Activated CD4-positive, alpha-beta T cell treated with anti-CD3 and anti-CD28 coated beads, Interleukin-2, amount 50 U/mL, for 24 hours (primary cell): Measurements from ENCODE around the gene XXYLT1.
"Not testable (repeated sequence)": the region's sequence is repeated elsewhere in the genome, so short reads cannot be mapped to it uniquely, and the experiment has no call there.

Experiments
- DNase-seq, 2 donors: peaks; one replicate each; pipeline ENCODE4 v3.0.0-alpha.2; 2020; ENCODE audit warnings: low read depth in 1 of 2, low spot score in 1 of 2

The XXYLT1 gene

DNA sequence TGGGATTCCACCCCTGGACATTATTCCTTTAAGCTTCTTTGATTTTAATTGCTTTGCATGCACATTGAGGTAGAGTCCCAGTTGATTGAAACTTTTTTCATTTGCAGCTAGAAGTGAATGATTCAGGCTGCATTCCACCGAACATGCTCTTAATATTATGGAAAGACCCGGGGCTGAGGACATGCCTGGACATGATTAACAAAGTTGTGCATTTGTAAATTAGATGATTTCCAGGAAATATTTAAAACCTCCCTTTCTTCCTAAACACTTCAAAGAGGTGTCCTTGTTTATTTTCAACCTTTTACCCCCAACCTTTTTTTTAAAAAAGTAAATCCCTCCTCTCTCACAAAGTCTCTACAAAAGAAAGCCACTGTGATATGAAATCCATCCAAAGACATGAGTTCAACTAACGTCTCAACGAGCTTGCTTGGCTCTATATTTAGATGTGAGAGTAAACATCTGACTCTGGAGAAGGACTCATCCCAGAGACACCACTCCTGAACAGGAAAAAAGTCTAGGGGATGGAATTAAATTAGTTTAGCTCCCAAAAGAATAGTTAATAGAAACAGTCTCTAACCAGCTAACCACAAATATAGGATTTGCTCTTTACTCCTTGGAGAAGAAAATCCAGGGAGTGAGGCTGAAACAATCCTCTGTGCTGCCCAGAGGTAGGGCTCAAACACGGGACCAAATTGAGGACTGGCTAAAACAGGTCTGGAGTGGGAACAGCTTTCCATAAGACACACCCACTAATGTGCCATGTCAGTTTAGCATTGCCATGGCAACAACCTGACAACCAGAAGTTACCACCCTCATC, 83.1 kb downstream of the XXYLT1 start:
- no peak for DNase-seq

DNA sequence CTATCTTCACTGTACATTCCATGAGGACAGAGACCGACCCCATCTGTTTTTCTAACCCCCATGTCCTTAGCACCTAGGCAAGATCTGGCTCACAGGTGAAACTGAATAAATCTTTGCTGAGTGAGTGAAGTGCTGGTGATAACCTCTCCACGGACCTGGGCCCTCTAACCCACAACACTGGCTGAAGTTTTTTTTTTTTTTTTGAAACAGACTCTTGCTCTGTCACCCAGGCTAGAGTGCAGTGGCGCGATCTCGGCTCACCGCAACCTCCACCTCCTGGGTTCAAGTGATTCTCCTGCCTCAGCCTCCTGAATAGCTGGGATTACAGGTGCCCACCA, 84.3 kb downstream of the XXYLT1 start:
- not testable (repeated sequence) for DNase-seq

DNA sequence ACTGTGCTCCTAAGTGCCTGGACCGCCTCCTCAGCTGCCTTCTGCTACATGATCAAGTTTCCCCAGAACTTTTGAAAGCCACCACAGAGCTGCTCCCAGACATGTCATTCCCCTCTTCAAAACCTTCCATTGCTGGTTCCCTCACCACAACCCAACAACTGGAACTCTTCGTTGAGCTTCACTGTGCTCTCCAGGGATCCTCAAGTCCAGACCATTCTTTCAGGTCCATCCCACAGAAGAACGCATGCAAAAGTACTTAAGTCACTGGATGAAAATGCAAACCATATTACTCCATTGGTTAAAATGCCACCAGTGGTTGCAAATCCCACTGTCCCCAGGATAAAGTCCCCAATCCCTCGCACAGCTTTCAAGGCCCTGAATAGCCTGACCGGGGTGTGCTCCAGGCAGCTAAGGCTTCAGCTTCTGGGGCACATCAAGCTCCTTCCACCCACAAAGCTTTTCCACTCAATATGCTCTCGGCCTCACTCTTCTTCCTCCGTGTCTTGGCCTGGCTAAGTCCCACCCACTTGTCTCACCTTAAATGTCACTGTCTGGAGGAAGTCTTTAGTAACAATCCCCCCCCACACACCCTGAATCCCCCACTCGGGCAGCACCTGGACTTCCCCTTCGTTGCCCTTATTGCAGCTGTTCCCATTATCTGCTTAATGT, 84.8 kb downstream of the XXYLT1 start:
- no peak for DNase-seq

DNA sequence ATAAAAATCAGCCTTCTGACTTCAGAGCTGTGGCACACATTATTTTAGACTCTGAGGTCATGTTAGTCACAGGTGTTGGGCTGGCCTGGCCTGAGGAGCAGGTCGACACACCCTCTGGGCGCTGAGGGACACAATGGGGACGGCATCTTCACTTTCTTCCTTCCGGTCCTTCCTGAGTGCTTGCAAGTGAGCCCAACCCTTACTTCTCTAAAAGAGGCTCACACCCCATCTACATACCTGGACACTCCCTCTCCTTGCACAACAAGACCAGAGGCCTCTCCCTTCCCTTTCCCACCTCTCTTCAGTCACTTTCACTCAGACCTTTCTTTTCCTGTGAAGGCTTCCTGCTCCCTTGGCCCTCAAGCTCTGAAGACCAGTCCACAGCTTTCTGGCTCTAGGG, 85.4 kb downstream of the XXYLT1 start:
- no peak for DNase-seq

DNA sequence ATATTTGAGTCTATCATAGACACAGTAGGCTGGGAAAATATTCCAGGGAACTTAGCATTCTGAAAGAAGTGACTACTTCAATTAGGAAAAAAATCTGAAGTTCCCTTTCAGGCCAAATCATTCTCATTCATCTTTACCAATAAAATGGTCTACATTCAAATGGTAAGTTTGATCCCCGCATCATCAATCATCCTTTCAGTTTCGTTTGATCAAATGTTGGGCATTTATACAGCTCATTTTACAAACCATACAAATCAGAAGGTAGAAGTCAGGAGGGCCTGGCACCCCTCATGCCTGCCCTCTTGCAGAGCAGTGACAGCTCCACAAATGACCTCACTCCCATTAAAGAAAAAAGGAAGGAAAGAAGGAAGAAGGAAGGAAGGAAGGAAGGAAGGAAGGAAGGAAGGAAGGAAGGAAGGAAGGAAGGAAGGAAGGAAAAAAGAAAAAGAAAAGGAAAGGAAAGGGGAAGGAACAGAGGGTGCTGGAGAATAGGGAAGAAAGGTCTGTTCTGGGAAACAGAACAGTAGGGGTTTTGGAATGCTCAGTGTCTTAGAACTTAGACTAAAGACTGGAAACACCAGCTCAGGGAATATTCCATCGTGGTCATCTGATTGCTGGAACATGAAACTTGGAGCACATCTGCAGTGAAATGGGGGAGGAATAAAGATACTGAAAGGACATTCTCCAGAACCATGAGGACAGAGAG, 86.1 kb downstream of the XXYLT1 start:
- DNase-seq: no peak

DNA sequence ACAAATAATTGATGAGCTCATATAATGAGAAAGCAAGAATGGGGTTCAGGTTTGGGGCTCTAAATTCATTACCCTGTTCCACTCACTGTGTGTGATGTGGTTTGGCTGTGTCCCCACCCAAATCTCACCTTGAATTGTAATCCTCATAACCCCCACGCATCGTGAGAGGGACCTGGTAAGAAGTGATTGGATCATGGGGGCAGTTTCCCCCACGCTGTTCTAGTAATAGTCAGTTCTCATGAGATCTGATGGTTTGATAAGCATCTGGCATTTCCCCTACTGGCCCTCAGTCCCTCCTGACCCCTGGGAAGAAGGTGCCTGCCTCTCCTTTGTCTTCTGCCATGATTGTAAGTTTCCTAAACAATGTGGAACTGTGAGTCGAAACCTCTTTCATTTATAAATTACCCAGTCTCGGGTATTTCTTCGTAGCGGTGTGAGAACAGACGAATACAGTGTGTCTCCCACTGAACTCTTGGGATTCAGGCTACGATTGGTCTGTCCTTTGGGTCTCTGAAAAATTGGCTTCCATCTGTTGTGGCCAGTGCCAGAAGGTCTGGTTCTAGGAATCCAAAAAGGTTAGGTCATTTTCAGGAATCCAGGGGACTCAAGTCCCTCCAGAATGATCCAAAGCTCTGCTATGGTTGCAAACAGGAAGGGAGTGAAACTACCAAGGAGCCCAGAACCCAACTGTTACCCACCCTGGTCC, 87.7 kb downstream of the XXYLT1 start:
- peak in 1 of 2 donors; percentile 17 for DNase-seq

DNA sequence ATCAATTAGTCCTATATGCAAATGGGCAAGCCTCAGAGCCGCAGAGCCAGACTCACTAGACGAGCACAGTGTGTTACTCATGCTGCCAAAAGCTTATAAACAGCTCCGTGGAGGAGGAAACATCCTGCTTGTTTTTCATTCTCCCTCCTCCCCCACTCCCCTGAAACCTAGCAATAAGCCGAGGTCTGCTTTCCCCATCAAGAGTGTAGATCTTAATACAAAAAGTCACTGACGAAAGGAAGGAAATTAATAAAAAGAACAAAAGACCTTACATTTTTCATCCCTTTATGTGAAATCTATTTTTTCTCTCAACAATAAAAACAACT, 88.5 kb downstream of the XXYLT1 start:
- DNase-seq: no peak

DNA sequence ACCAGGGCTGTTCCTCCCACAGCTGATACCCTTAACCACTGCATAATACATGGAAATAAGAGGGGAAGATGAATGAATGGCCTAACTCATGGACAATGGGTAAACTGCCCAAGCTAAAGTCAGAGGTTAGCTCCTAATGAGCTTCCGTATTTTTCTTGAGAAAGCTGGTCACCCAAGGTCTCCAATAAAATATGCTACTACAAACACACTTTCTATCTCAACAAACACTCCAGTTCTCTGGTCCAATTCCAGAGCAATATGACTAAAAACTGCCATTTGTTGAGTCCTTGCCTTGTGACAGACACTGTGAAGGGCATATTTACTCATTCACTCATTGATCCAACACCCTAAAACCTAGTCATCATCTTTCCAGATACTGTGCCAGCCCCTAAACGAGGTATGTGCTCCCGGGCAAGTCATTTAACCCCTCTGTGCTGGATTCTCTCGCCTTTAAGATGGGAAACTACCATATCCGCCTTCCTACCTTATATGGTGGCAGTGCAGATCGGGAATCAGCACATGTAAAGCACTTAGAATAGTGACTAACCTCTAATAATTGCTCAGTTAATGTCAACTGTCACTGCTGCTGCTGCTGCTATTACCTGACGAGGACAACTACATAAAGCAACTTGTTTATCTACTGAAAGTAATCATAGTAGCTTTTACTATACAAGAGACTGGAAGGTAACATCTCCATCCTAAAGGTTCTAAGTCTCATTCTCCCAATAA, 89.1 kb downstream of the XXYLT1 start:
- no peak for DNase-seq

DNA sequence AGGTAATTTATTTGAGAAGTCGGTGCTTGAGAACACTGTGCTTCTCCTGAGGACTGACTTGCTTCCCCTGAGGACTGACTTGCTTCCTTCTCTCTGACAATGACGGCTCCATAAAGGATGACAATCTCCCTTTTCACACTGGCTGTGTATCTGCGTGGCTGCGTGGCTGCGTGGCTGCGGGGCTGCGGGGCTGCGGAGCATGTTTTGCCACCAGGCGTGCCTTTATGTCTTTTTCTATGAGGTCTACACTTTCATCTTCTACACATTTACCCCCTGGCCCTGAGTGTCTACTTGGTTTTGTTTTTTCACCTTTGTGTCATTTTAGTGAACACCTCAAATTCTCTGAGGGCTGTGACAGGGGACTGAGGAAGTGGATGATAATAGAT, 89.9 kb downstream of the XXYLT1 start:
- no peak for DNase-seq

DNA sequence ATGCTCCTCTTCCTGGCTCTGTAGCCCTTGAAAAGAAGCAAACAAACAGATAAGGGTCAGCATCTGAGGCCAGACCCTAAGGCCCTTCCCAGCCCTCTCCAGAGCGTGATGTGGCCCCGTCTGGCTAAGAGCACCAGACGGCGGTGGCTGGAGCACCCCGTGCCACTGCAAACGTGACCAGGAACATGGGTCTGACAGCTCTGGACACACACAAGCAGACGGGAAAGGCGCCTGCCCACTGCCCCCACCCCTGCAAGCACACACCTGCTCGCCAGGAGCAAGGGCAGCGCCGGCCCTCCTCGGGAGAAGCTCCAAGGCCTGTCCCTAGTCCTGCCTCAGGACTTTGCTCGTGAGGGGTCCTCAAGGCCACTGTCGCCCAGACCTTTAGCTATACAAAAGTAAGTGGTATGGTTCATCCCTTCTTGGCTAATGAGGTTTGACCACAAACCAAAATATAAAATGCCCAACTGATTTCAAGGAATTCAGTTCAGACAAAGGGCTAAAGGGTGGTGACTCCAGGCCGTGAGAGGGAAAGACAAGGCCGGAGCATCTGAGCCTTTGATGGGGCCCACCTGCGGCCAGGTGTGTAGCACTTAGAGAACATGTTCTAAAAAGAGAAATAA, 90.4 kb downstream of the XXYLT1 start:
- no peak for DNase-seq

DNA sequence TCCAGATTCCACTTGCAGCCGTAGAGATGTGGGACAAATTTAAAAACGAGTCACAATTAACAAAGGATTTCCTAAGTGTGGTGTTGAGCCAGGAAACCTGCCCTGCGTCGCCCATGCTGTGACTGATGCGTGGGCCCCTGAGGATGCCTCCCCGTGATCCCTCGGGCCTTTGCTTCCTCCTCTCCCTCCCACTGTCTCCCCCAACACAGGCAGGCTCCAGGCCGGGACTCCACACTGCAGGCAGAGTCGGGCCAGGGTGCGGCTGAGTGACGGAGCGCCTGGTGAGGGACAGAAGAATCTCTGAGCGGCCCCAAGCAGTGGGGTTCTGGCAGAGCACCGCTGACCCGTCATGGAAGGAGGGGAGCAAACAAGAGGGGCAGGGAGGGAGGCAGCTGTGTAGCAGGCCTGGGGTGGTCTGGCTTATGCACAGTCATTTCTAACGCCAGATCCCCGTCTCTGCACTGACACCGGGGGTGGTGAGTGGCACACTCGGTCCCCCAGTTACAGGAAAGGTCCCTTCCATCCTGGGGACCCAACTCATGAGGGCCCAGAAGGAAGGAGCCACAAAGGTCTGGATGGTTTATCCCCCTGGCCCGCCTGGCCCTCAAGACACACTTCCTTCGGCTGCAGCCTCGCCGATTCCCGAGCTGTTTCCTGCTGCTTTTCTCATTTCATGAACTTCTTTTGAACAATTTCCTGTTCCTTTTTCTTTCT, 91.0 kb downstream of the XXYLT1 start:
- no peak for DNase-seq

DNA sequence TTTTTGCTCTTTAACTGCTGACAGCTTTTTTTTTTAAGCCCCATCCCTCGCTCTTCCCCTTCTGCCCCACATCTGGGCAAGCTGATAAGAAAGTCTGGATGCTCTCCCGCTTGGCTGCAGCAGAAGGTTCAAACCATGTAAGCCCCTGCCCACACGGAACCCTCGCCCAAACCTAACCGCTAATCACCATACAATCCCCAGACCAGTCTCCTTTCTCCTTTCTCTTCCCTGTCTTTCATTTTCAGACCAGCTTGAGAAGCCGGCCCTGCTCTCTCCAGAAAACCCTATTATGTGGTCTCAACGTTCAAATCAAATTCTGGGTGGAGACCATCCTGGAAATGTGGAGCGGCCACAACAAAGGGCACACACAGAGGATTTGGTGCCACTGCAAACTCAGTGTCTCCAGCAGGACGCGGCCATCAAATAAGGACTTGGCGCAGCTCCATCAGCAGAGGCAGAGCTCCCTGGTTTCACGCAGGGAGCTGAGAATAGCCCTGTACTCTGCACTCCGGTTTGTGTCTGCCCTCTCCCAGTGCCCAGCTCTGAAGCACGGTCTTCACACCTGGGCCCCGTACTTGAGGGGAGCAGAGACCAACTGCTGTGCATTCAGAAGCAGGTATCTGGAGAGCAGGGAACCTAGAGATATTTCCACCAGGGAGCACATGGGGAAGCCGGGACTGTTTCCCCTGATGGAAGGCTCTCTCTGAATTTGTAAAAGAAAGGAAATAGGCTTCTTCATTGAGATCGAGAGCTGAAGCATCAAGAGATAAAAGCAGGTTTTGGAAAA, 92.6 kb downstream of the XXYLT1 start:
- DNase-seq: no peak

DNA sequence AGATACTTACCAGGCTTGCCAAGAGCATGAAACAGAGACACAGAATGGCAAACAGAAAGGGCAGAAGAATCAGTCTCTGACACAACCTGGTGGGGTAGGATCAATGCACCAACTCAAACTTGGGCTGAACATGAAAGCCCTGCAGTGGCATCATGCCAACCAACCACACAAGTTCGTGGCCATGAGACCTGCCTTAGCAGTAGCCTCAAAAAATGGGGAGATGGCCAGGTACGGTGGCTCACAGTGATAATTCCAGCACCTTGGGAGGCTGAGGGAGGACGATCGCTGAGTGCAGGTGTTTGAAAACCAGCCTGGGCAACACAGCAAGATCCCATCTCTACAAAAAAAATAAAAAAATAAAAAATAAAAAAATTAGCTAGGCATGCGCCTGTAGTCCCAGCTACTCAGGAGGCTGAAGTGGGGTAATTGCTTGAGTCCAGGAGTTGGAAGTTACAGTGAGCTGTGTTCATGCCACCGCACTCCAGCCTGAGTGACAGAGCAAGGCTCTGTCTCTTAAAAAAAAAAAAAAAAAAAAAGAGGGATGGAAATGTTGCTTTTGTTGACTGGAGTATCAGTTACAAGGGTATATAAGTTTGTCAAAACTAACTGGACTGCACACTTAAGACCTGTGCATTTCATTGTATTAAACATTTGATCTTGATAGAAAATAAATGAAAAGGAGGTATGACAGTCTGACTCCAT, 93.4 kb downstream of the XXYLT1 start:
- no peak for DNase-seq

DNA sequence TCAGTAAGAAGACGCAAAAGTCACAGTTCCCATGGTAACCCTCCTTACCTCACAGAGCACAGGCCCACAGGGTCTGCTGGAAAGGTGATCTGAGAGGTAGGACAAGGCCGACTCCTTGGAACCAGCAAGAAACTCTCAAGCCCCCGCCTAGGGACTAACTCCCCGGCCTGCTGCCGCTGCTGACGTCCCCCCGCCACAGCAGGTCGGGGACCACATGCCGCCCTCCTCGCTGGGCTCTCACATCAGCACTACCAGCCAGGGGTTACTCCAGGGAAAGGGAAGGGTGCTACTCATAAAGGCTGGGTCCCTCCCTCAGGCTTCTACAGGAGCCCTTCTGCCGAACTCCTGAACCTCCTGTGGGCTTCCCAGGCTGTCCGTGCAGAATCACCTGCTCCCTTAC, 94.2 kb downstream of the XXYLT1 start:
- no peak for DNase-seq

DNA sequence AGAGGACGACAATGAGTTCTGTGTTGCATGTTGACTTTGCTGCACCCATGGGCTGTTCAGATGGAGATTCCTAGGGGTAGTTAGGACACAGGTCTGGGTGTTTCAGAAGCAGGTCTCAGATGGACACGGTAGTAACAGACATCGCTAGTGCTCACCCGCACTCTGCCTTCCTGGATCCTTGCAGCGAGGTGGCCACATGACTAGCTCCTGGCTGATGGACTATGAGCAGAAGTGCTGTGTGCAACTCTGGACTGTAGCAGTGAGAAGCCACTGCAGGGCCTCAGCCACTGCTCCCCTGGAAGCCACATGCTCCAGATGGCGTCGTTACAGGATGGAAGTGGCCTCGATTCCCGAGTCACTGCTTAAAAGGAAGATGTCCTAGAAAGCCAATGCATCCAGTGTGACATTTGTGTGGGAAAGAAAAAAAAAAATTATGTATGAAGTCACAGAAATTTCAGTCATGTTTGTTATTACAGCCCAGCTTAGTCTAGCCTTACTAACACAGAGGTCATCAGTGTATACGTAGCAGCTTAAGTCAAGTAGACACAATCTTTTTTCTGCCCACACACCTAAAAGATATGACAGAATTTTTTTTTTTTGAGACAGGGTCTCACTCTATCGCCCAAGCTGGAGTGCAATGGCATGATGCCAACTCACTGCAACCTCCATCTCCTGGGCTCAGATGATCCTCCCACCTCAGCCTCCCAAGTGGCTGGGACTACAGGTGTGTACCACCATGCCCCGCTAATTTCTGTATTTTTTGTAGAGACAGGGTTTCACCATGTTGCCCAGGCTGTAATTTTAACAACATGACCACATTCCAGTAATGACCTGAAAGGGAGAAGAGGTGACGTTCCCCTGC, 95.3 kb downstream of the XXYLT1 start:
- no peak for DNase-seq

DNA sequence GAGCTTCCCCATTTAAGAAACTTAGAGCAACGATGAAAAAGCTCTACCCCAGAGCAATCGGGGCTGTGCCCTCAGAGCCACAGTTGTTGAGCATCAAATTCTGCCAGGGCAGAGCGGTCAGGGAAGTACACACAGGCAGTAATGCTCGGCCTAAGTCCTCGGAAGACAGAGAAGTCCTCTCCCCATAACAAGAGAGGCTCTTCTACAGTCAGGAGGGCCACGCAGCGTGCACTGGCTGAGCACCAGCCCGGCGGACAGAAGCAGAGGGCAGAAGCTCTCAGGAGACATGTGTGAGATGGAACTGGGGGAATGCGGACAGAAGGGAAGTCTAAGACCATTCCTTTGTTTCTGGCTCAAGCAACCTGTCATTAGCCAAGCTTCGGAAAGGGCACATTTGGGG, 95.9 kb downstream of the XXYLT1 start:
- DNase-seq: no peak

DNA sequence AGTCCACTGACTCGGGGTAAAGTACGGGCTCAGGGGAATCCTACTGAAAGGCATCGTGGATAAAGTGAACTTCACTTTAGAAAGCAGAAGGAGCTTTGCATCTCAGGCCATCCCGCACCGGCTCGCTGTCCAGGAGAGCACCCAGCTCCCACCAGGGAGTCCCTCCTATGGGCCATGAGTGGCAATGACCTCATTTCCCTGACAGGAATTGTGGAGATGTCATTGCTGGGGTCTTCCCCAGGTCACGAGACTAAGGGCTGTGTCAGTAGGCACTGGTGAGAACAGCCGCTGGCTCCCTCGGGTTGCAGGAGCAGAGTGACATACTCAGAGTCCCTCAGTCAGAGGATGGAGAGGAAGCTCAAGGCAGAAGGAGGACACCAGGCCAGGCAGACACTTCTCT, 97.3 kb downstream of the XXYLT1 start:
- no peak for DNase-seq

DNA sequence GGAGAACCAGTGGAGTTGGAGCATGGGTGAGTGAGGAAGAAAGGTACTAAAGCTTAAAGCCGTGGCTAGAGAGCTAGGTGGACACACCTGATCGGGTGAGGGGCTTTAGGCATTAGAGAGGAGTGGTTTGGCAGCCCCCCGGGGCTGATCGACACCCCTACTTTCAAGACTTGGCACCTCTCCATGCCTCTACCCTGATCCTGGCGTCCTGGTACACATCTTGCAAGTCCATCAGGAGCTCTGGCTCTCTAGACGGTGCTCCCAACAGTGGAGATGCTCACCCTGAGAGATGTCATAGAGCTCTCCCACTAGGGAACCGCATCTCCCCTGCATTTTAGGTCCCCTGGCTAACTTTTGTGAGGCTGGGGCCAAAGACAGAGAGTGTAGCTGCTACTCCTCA, 98.1 kb downstream of the XXYLT1 start:
- no peak for DNase-seq
